HFFc6 (cell line): Measurements from ENCODE around the gene SLC7A11. TPM values are rescaled to one million over a fixed set of nuclear protein-coding genes. Genes with fewer than 3 reads are reported as not detected.

ENCODE experiments used
- DNase-seq: peaks from one replicate; pipeline ENCODE4 v3.0.0-alpha.2; 2018
- H3K27ac Mint-ChIP-seq: 2 replicates; pipeline ENCODE4 v1.8.0; 2020; ENCODE audit warnings: mild to moderate bottlenecking, mixed read lengths
- H3K27me3 Mint-ChIP-seq: 2 replicates; pipeline ENCODE4 v1.8.0; 2021; ENCODE audit warnings: mild to moderate bottlenecking, moderate library complexity, mixed read lengths; ENCODE audit not compliant: insufficient read depth
- H3K36me3 Mint-ChIP-seq: 2 replicates; pipeline ENCODE4 v1.8.0; 2021; ENCODE audit warnings: low read depth, mixed read lengths
- H3K4me1 Mint-ChIP-seq: 2 replicates; pipeline ENCODE4 v1.8.0; 2020; ENCODE audit warnings: low read depth, mixed read lengths
- H3K4me3 Mint-ChIP-seq: 2 replicates; pipeline ENCODE4 v1.8.0; 2020; ENCODE audit warnings: mild to moderate bottlenecking, moderate library complexity, mixed read lengths
- H3K9me3 Mint-ChIP-seq: 2 replicates; pipeline ENCODE4 v1.8.0; 2020; ENCODE audit warnings: mild to moderate bottlenecking, mixed read lengths
- CTCF ChIP-seq: fragments of 200-600 bp; sonication (generic); IDR thresholded peaks from 2 replicates; pipeline ENCODE4 v1.5.0; 2021; ENCODE audit warnings: antibody characterized with exemption, mild to moderate bottlenecking
- total RNA-seq, 6 experiments: library from RNA; stranded (reverse); fragmentation: NEBNext Ultra II Directional; extraction: Animal tissue kit (Norgen Biotek cat#: 25700); gene quantifications; 2 replicates in 1 of 6; 3 replicates in 5 of 6; pipeline ENCODE4 v1.2.3, GENCODE V29; 2021

Gene SLC7A11
- total RNA-seq, 6 experiments from 2014 or later: 12.0 to 66.1 (median 54.1) TPM

DNA sequence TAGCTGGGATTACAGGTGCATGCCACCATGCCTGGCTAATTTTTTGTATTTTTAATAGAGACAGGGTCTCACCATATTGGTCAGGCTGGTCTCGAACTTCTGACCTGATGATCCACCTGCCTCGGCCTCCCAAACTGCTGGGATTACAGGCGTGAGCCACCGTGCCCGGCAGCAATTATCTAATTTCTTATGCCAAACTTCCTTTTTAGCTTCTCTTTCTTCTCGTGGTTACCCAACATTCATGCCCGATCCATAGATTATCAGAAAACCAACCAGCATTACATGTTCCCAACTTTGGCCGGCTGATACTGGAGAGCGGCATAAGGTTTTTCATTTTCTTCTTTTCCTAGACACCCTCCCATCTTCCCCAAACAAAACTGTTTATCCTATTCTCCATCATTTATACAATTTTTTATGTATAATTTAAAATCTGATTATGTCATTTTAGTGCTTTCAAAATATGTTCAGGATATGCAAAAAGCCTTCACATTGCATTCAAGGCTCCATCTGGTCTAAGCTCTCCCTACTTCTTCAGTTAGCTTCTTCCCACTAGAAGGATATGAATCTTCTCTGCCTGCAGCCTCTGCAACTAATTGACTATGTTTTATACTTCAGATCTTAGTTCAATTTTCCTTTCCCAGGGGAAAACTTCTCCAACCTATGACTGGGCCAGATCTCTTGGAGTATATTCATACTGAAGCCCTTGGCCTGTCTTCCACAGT, 8.7 kb downstream of the SLC7A11 start:
- H3K4me3 Mint-ChIP-seq: no peak overlapping the region
- peaks cover 4% of the 10 kb centered on the region for H3K27me3 Mint-ChIP-seq
- no peaks in the 10 kb centered on the region; the same call in 1 of the 2 replicates for H3K9me3 Mint-ChIP-seq
- no peak for DNase-seq
- H3K27ac Mint-ChIP-seq: peak overlapping the region; percentile 98
- no peak for TF ChIP-seq CTCF
- peaks cover 78% of the 10 kb centered on the region for H3K4me1 Mint-ChIP-seq
- peaks cover 59% of the 10 kb centered on the region for H3K36me3 Mint-ChIP-seq

GRCh38 chr4:138232364-138232763, 9.8 kb downstream of the SLC7A11 start:
- DNase-seq: no peak
- Mint-ChIP-seq H3K27me3 (peaks cover 4% of the 10 kb centered on the region), H3K36me3 (peaks cover 65% of the 10 kb centered on the region), H3K9me3 (no peaks in the 10 kb centered on the region; the same call in 1 of the 2 replicates), H3K4me3 (no peak overlapping the region), H3K27ac (peak overlapping the region; percentile 52; the same call in 1 of the 2 replicates), H3K4me1 (peaks cover 79% of the 10 kb centered on the region)
- no peak for TF ChIP-seq CTCF

DNA sequence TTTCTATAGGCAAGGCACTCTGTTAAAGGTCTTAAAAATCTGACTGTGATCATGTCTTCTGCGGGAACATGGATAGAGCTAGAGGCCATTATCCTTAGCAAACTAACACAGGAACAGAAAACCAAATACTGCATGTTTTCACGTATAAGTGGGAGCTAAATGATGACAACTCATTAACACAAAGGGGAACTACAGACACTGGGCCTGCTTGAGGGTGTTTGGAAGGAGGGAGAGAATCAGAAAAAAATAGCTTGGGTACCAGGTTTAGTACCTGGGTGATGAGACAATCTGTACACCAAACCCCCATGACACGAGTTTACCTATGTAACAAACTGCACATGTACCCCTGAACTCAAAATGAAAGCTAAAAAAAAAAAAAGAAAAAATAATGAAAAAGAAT, 12.1 kb downstream of the SLC7A11 start:
- H3K36me3 Mint-ChIP-seq: peaks cover 67% of the 10 kb centered on the region
- no peaks in the 10 kb centered on the region for H3K9me3 Mint-ChIP-seq
- no peak for DNase-seq
- peaks cover 4% of the 10 kb centered on the region; the same call in 1 of the 2 replicates for H3K27me3 Mint-ChIP-seq
- H3K27ac Mint-ChIP-seq: peak overlapping the region; percentile 66; the same call in 1 of the 2 replicates
- no peak for TF ChIP-seq CTCF
- peaks cover 84% of the 10 kb centered on the region for H3K4me1 Mint-ChIP-seq
- H3K4me3 Mint-ChIP-seq: no peak overlapping the region

DNA sequence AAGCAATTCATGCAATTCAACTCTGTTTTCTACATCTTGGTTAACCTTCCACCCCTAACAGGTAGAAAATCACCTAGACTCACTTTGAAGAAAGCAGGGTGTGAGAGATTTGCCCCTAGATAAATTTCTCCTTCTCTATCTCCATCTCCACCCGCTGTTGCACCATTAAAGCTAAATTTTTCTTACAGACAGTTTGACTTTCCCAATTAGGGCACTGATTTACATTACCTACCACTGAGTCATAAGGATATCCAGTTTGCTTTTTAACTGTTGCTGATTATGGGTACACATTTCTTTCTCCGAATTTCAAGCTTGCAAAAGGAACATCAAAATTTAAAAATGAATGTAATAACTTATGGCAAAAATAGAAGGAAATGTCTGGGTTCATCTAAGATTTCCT, 13.0 kb downstream of the SLC7A11 start:
- no peaks in the 10 kb centered on the region for H3K9me3 Mint-ChIP-seq
- DNase-seq: no peak
- no peak overlapping the region; the same call in 1 of the 2 replicates for H3K4me3 Mint-ChIP-seq
- H3K27ac Mint-ChIP-seq: peak overlapping the region; percentile 66
- peaks cover 73% of the 10 kb centered on the region for H3K36me3 Mint-ChIP-seq
- H3K4me1 Mint-ChIP-seq: peaks cover 83% of the 10 kb centered on the region
- peaks cover 4% of the 10 kb centered on the region; the same call in 1 of the 2 replicates for H3K27me3 Mint-ChIP-seq
- TF ChIP-seq CTCF: no peak

GRCh38 chr4:138226351-138226750, 15.8 kb downstream of the SLC7A11 start:
- peak overlapping the region; percentile 93 for H3K27ac Mint-ChIP-seq
- H3K36me3 Mint-ChIP-seq: peaks cover 64% of the 10 kb centered on the region
- TF ChIP-seq CTCF: no peak
- no peak for DNase-seq
- no peaks in the 10 kb centered on the region for H3K27me3 Mint-ChIP-seq
- H3K4me3 Mint-ChIP-seq: peak overlapping the region; percentile 77; the same call in 1 of the 2 replicates
- no peaks in the 10 kb centered on the region for H3K9me3 Mint-ChIP-seq
- H3K4me1 Mint-ChIP-seq: peaks cover 91% of the 10 kb centered on the region
